ENCODE results near the gene PLCXD3. TPM values are rescaled to one million over a fixed set of nuclear protein-coding genes. Genes with fewer than 3 reads are reported as not detected.

PLCXD3 gene
- total RNA-seq: under 0.01 and 0.17 TPM in 2 replicates

GRCh38 chr5:41510176-41510831, at the start of gene PLCXD3:
Gene PLCXD3 (minus strand): TSS chr5:41510601. CDS start chr5:41510526, 75 bp downstream.
- no peak for DNase-seq (ENCODE audit: low read depth)

- no peak for DNase-seq (ENCODE audit: low read depth)
Measured at GRCh38 chr5:41559184-41559583, 48.8 kb upstream of the PLCXD3 start.

- DNase-seq (ENCODE audit: low read depth): no peak
Measured at GRCh38 chr5:41558295-41558694, 47.9 kb upstream of the PLCXD3 start.

- DNase-seq (ENCODE audit: low read depth): no peak
Measured at GRCh38 chr5:41547991-41548390, 37.6 kb upstream of the PLCXD3 start.

- no peak for DNase-seq (ENCODE audit: low read depth)
Measured at GRCh38 chr5:41542183-41542582, 31.8 kb upstream of the PLCXD3 start.

- no peak for DNase-seq (ENCODE audit: low read depth)
Measured at GRCh38 chr5:41539454-41539853, 29.1 kb upstream of the PLCXD3 start.

- no peak for DNase-seq (ENCODE audit: low read depth)
Measured at GRCh38 chr5:41537581-41537980, 27.2 kb upstream of the PLCXD3 start.

- no peak for DNase-seq (ENCODE audit: low read depth)
Measured at GRCh38 chr5:41532485-41532884, 22.1 kb upstream of the PLCXD3 start.

GRCh38 chr5:41527201-41527779, 16.9 kb upstream of the PLCXD3 start:
- peak; percentile 76 for DNase-seq (ENCODE audit: low read depth)

GRCh38 chr5:41526699-41527098, 16.3 kb upstream of the PLCXD3 start:
- DNase-seq (ENCODE audit: low read depth): no peak

GRCh38 chr5:41524174-41524573, 13.8 kb upstream of the PLCXD3 start:
- no peak for DNase-seq (ENCODE audit: low read depth)

- no peak for DNase-seq (ENCODE audit: low read depth)
Measured at GRCh38 chr5:41522193-41522786, 11.9 kb upstream of the PLCXD3 start.

- no peak for DNase-seq (ENCODE audit: low read depth)
Measured at GRCh38 chr5:41519801-41520200, 9.4 kb upstream of the PLCXD3 start.

GRCh38 chr5:41517909-41518308, 7.5 kb upstream of the PLCXD3 start:
- peak; percentile 6 for DNase-seq (ENCODE audit: low read depth)

GRCh38 chr5:41511241-41511640, 840 bp upstream of the PLCXD3 start:
- no peak for DNase-seq (ENCODE audit: low read depth)

- no peak for DNase-seq (ENCODE audit: low read depth)
Measured at GRCh38 chr5:41509399-41510175, 814 bp downstream of the PLCXD3 start.

- no peak for DNase-seq (ENCODE audit: low read depth)
Measured at GRCh38 chr5:41508696-41509398, 1.6 kb downstream of the PLCXD3 start.

- peak; percentile 16 for DNase-seq (ENCODE audit: low read depth)
Measured at GRCh38 chr5:41508186-41508585, 2.2 kb downstream of the PLCXD3 start.

- DNase-seq (ENCODE audit: low read depth): no peak
Measured at GRCh38 chr5:41507501-41507900, 2.9 kb downstream of the PLCXD3 start.

GRCh38 chr5:41503860-41504259, 6.5 kb downstream of the PLCXD3 start:
- no peak for DNase-seq (ENCODE audit: low read depth)

- DNase-seq (ENCODE audit: low read depth): no peak
Measured at GRCh38 chr5:41503310-41503709, 7.1 kb downstream of the PLCXD3 start.
